ENCODE measurements around the gene LSM5. TPM values are rescaled to one million over a fixed set of nuclear protein-coding genes. Genes with fewer than 3 reads are reported as not detected.
A peak's percentile ranks its signal among the peaks of the same experiment; 100 is the strongest.

Gene LSM5
- total and polyA plus RNA-seq, 9 of the 15 experiments (the other 6 are each of a cell fraction or from before 2014, with no cell fraction given), result 36.3 to 620 (median 186) TPM

DNA sequence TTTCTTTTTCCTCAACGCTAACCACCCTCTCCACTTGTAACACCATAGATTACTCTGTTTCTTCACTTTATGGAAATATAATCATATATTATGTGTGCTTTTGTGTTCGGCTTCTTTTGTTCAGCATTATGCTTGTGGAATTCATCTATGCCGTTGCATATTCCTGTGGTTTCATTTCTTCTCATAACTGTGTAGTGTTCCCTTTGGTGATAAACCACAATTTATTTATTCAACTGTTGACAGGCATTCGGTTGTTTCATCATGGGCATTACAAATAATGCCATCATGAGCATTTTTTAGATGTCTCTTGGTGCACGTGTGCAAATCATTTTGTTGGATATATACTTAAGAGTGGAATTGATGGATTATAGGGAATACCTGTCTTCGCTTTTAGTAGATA lies 17.2 kb upstream of the LSM5 start:
- ATAC-seq (no peak), FAIRE-seq (no peak), DNase-seq (ENCODE audit: extremely low read depth in 1 of 4, low spot score in 3 of 4) (no peak)
- POLR2A ChIA-PET, result interaction anchor here (3.8 kb wide), 1 partner anchor 11 kb away, joined by 23 read pairs; the partner anchor contains the start of gene AVL9
- Histone ChIP-seq H3K4me3 (no peak overlapping the region), H3K27ac (ENCODE audit: extremely low read depth, low read depth, low read length) (peak overlapping the region; percentile 95), H4K20me1 (replicated peaks; ENCODE audit: control insufficient read depth, insufficient read depth, low read length) (no peaks in the 10 kb centered on the region), H3K36me3 (ENCODE audit: control insufficient read depth, insufficient read depth, low read length) (peaks cover 25% of the 10 kb centered on the region), H3K9ac (ENCODE audit: insufficient read depth in 1 of 2, low read depth in 2 of 2, low read length in 2 of 2) (peak overlapping the region in 1 of 2 experiments; percentile 85; a peak in 2 of 4 replicates), H2AFZ (ENCODE audit: low read depth, low read length) (no peak overlapping the region), H3K9me1 (ENCODE audit: control insufficient read depth, insufficient read depth, low read length) (no peaks in the 10 kb centered on the region), H3K4me1 (replicated peaks in 1 of 2; ENCODE audit: control insufficient read depth in 2 of 2, insufficient read depth in 2 of 2, low read length in 2 of 2) (peaks cover 5 to 37% of the 10 kb centered on the region in 2 experiments; a peak in 4 of 5 replicates), H3K79me2 (ENCODE audit: control insufficient read depth, insufficient read depth, low read length) (peaks cover 92% of the 10 kb centered on the region), H3K27me3 (ENCODE audit: control insufficient read depth in 2 of 2, insufficient read depth in 2 of 2, low read length in 2 of 2) (no peaks in the 10 kb centered on the region), H3K4me2 (ENCODE audit: insufficient read depth, low read length) (peak overlapping the region; percentile 2; the same call in 1 of the 2 replicates), H3K9me3 (replicated peaks; ENCODE audit: control insufficient read depth, insufficient read depth, low read depth, low read length) (no peaks in the 10 kb centered on the region)
- in situ Hi-C loops (cut with MboI), result no loop called here
- CTCF ChIA-PET (ENCODE audit: low intra/inter-chr PET ratio), result no interaction called here
- WGBS (ENCODE audit: insufficient coverage, low coverage, missing lambda C conversion rate), result 86% methylated on average over 6 of the region's 6 CpGs
- intact Hi-C loops (cut with micrococcal nuclease), result no loop called here
- TF ChIP-seq OTX1 (CRISPR knock-in tag; IDR thresholded peaks at IDR 0.05), result no peak
- no peak for TF ChIP-seq CBX8 (IDR thresholded peaks at IDR 0.05; ENCODE audit: borderline replicate concordance, extremely low read depth, low read depth, low read length, poor library complexity, severe bottlenecking)
- no peak for TF ChIP-seq JUND (IDR thresholded peaks at IDR 0.05; ENCODE audit: borderline replicate concordance, low read depth, low read length)
- no peak for TF ChIP-seq JUND (tag; IDR thresholded peaks at IDR 0.05; ENCODE audit: borderline replicate concordance, low read depth, low read length)
- no peak for TF ChIP-seq SIRT6 (IDR thresholded peaks at IDR 0.05; ENCODE audit: low read depth, low read length)
- no peak for TF ChIP-seq POU5F1 (IDR thresholded peaks at IDR 0.05; ENCODE audit: borderline replicate concordance, low read depth, low read length, partially characterized antibody)
- TF ChIP-seq, protein P1, sequence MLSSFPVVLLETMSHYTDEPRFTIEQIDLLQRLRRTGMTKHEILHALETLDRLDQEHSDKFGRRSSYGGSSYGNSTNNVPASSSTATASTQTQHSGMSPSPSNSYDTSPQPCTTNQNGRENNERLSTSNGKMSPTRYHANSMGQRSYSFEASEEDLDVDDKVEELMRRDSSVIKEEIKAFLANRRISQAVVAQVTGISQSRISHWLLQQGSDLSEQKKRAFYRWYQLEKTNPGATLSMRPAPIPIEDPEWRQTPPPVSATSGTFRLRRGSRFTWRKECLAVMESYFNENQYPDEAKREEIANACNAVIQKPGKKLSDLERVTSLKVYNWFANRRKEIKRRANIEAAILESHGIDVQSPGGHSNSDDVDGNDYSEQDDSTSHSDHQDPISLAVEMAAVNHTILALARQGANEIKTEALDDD (IDR thresholded peaks at IDR 0.05), result no peak
- TF ChIP-seq ZFX (CRISPR knock-in tag; IDR thresholded peaks at IDR 0.05), result 0 out of 2 replicates have a peak, but pooled peaks have one; percentile 11
- 0 out of 2 replicates have a peak, but pooled peaks have one; percentile 17 for TF ChIP-seq DIDO1 (tag; IDR thresholded peaks at IDR 0.05; ENCODE audit: low read depth)
- TF ChIP-seq, protein P2, sequence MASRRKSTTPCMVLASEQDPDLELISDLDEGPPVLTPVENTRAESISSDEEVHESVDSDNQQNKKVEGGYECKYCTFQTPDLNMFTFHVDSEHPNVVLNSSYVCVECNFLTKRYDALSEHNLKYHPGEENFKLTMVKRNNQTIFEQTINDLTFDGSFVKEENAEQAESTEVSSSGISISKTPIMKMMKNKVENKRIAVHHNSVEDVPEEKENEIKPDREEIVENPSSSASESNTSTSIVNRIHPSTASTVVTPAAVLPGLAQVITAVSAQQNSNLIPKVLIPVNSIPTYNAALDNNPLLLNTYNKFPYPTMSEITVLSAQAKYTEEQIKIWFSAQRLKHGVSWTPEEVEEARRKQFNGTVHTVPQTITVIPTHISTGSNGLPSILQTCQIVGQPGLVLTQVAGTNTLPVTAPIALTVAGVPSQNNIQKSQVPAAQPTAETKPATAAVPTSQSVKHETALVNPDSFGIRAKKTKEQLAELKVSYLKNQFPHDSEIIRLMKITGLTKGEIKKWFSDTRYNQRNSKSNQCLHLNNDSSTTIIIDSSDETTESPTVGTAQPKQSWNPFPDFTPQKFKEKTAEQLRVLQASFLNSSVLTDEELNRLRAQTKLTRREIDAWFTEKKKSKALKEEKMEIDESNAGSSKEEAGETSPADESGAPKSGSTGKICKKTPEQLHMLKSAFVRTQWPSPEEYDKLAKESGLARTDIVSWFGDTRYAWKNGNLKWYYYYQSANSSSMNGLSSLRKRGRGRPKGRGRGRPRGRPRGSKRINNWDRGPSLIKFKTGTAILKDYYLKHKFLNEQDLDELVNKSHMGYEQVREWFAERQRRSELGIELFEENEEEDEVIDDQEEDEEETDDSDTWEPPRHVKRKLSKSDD (conservative IDR thresholded peaks at IDR 0.05; ENCODE audit: low read length), result no peak
- TF ChIP-seq CHD2 (IDR thresholded peaks at IDR 0.05; ENCODE audit: low read depth, low read length), result no peak
- TF ChIP-seq, protein P3, sequence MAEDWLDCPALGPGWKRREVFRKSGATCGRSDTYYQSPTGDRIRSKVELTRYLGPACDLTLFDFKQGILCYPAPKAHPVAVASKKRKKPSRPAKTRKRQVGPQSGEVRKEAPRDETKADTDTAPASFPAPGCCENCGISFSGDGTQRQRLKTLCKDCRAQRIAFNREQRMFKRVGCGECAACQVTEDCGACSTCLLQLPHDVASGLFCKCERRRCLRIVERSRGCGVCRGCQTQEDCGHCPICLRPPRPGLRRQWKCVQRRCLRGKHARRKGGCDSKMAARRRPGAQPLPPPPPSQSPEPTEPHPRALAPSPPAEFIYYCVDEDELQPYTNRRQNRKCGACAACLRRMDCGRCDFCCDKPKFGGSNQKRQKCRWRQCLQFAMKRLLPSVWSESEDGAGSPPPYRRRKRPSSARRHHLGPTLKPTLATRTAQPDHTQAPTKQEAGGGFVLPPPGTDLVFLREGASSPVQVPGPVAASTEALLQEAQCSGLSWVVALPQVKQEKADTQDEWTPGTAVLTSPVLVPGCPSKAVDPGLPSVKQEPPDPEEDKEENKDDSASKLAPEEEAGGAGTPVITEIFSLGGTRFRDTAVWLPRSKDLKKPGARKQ (CRISPR knock-in tag; IDR thresholded peaks at IDR 0.05), result no peak
- TF ChIP-seq DEAF1 (CRISPR knock-in tag; IDR thresholded peaks at IDR 0.05), result no peak
- BruUV-seq (replicated peaks), result no TSS peak

Measured in K562 (cell line).